ENCODE data around the gene GOLGB1.

GRCh38 chr3:121692010-121692699 is 57.4 kb downstream of the GOLGB1 start:
- TF ChIP-seq EZH2 (IDR thresholded peaks at IDR 0.05; ENCODE audit: borderline replicate concordance, low read depth, low read length, severe bottlenecking), result no peak
- TF ChIP-seq CTCF (IDR thresholded peaks at IDR 0.05; ENCODE audit: extremely low read depth in 1 of 2, insufficient read depth in 1 of 2, low read depth in 1 of 2, low read length in 2 of 2), result no peak
- no peak for TF ChIP-seq POLR2A (IDR thresholded peaks at IDR 0.05; ENCODE audit: low read depth, low read length)
- TF ChIP-seq POLR2AphosphoS5 (IDR thresholded peaks at IDR 0.05; ENCODE audit: insufficient read depth, low read depth, low read length), result no peak
- no peak for TF ChIP-seq MYC (IDR thresholded peaks at IDR 0.05; ENCODE audit: low read depth, low read length)
- TF ChIP-seq FOS (IDR thresholded peaks at IDR 0.05; ENCODE audit: borderline replicate concordance, insufficient read depth, low read length), result no peak
- no peak for TF ChIP-seq JUN (IDR thresholded peaks at IDR 0.05; ENCODE audit: borderline replicate concordance, insufficient read depth, insufficient read length, low read depth)
- no peak for TF ChIP-seq MAX (IDR thresholded peaks at IDR 0.05; ENCODE audit: insufficient read depth, insufficient read length)
